K562 (cell line): Measurements from ENCODE around the gene RBM20. TPM values are rescaled to one million over a fixed set of nuclear protein-coding genes. Genes with fewer than 3 reads are reported as not detected.
A peak's percentile ranks its signal among the peaks of the same experiment; 100 is the strongest.

Experiments used
- BRCA1 ChIP-seq, 2 experiments: fragments of 450-650 bp in 1 of 2; sonication (generic) in 1 of 2; formaldehyde crosslinking in 1 of 2; IDR thresholded peaks; 2 replicates each; pipeline versions ENCODE4 v1.5.0 to v1.6.1; 2017 to 2020; ENCODE audit warnings: mild to moderate bottlenecking in 1 of 2, missing genetic modification reagents in 1 of 2
- CGGBP1 ChIP-seq: fragments of 250-450 bp; sonication (Bioruptor Pico); IDR thresholded peaks from 2 replicates; pipeline ENCODE4 v1.9.0; 2021; ENCODE audit warnings: mild to moderate bottlenecking
- CXXC5 ChIP-seq: fragments of 250-450 bp; sonication (Bioruptor Pico); IDR thresholded peaks from 2 replicates; pipeline ENCODE4 v1.8.0; 2022; ENCODE audit warnings: inconsistent platforms, mild to moderate bottlenecking, moderate library complexity
- FOXJ2 ChIP-seq: fragments of 200-800 bp; sonication (Bioruptor generic); IDR thresholded peaks from 2 replicates; pipeline ENCODE4 v1.6.1; 2016; ENCODE audit warnings: missing genetic modification characterization, missing compliant biosample characterization
- GTF2B ChIP-seq: IDR thresholded peaks from 2 replicates; pipeline ENCODE4 v1.6.1; 2011; ENCODE audit not compliant: insufficient read length; ENCODE audit errors: extremely low read depth
- HES1 ChIP-seq: fragments of 450-650 bp; IDR thresholded peaks from 2 replicates; pipeline ENCODE4 v1.6.1; 2016; ENCODE audit warnings: low read depth, mild to moderate bottlenecking, moderate library complexity
- KDM5B ChIP-seq: fragments of 200-600 bp; sonication (generic); IDR thresholded peaks from 2 replicates; pipeline ENCODE4 v1.6.1; 2012; ENCODE audit warnings: low read depth, mild to moderate bottlenecking, moderate library complexity, low read length, control low read depth, inconsistent platforms; ENCODE audit not compliant: insufficient replicate concordance
- KLF6 ChIP-seq: fragments of 250-450 bp; sonication (Bioruptor Pico); IDR thresholded peaks from 2 replicates; pipeline ENCODE4 v1.4.0; 2020; ENCODE audit warnings: mild to moderate bottlenecking, moderate library complexity, borderline replicate concordance
- MAZ ChIP-seq, 2 experiments: fragments of 450-650 bp in 1 of 2; sonication (generic) in 1 of 2; formaldehyde crosslinking; IDR thresholded peaks in 1 of 2; conservative IDR thresholded peaks in 1 of 2; 2 replicates each; pipeline versions ENCODE4 v1.4.0 to v1.5.0; 2020; ENCODE audit warnings: mild to moderate bottlenecking in 1 of 2, missing genetic modification reagents in 1 of 2
- MYNN ChIP-seq, 2 experiments: sonication (generic); formaldehyde crosslinking in 1 of 2; IDR thresholded peaks; 2 replicates each; pipeline versions ENCODE4 v1.5.0 to v1.6.1; 2016 to 2020; ENCODE audit warnings: antibody characterized with exemption in 1 of 2, missing genetic modification reagents in 1 of 2
- NFE2 ChIP-seq: IDR thresholded peaks from 2 replicates; pipeline ENCODE4 v1.6.1; 2014; ENCODE audit warnings: antibody characterized with exemption, low read depth
- NR4A1 ChIP-seq, 2 experiments: fragments of 250-450 bp in 1 of 2; fragments of 450-650 bp in 1 of 2; sonication (Bioruptor Pico) in 1 of 2; IDR thresholded peaks; 2 replicates each; pipeline versions ENCODE4 v1.4.0 to v1.6.1; 2016 to 2020; ENCODE audit warnings: mild to moderate bottlenecking in 2 of 2, missing compliant biosample characterization in 1 of 2, missing genetic modification characterization in 1 of 2, moderate library complexity in 1 of 2
- PHF8 ChIP-seq: fragments of 200-600 bp; sonication (generic); IDR thresholded peaks from 2 replicates; pipeline ENCODE4 v1.6.1; 2012; ENCODE audit warnings: mixed run types, mild to moderate bottlenecking, inconsistent platforms, low read length, moderate library complexity, borderline replicate concordance
- POLR3G ChIP-seq: IDR thresholded peaks from 2 replicates; pipeline ENCODE4 v1.6.1; 2011; ENCODE audit not compliant: insufficient read length, insufficient replicate concordance; ENCODE audit errors: extremely low read depth
- PTTG1 ChIP-seq: fragments of 450-650 bp; IDR thresholded peaks from 2 replicates; pipeline ENCODE4 v1.6.1; 2016; ENCODE audit warnings: low read depth, mild to moderate bottlenecking, missing genetic modification characterization, missing compliant biosample characterization
- RUNX1 ChIP-seq: sonication (generic); IDR thresholded peaks from 2 replicates; pipeline ENCODE4 v1.6.1; 2016; ENCODE audit warnings: antibody characterized with exemption, low read depth
- STAG1 ChIP-seq: sonication (generic); formaldehyde crosslinking; IDR thresholded peaks from 2 replicates; pipeline ENCODE4 v1.5.0; 2020; ENCODE audit warnings: missing genetic modification reagents, borderline replicate concordance
- ZNF124 ChIP-seq: sonication (generic); formaldehyde crosslinking; IDR thresholded peaks from 2 replicates; pipeline ENCODE4 v1.8.1; 2022; ENCODE audit warnings: missing genetic modification reagents
- ZNF133 ChIP-seq: fragments of 250-450 bp; sonication (Bioruptor Pico); IDR thresholded peaks from 2 replicates; pipeline ENCODE4 v1.4.0; 2020; ENCODE audit warnings: mild to moderate bottlenecking
- ZNF354B ChIP-seq: fragments of 250-450 bp; sonication (Bioruptor Pico); IDR thresholded peaks from 2 replicates; pipeline ENCODE4 v1.4.0; 2020
- ZNF586 ChIP-seq: fragments of 450-650 bp; formaldehyde crosslinking; conservative IDR thresholded peaks from 2 replicates; pipeline ENCODE4 v1.4.0; 2020; ENCODE audit warnings: mild to moderate bottlenecking, moderate library complexity
- polyA plus RNA-seq, 8 experiments: library from polyadenylated mRNA; depleted of rRNA in 4 of 8; stranded (reverse) in 5 of 8; unstranded in 3 of 8; fragments of >200 nt; fragmentation: Nextera tagmentation in 2 of 8; fragmentation: Illumina TruSeq in 1 of 8; extraction: Ambion mirVana in 2 of 8; extraction: Trizol in 1 of 8; gene quantifications; 2 replicates each; pipeline versions ENCODE4 v1.2.1 to v1.2.3, GENCODE V29; 2011 to 2014; ENCODE audit warnings: inconsistent platforms in 1 of 8, missing spikeins in 1 of 8
- total RNA-seq, 7 experiments: library from RNA; depleted of rRNA in 6 of 7; stranded (reverse); fragments of >200 nt in 6 of 7; fragmentation: Illumina TruSeq in 2 of 7; extraction: Trizol in 2 of 7; gene quantifications; 2 replicates each; pipeline versions ENCODE4 v1.2.1 to v1.2.3, GENCODE V29; 2011 to 2021; ENCODE audit warnings: low replicate concordance in 1 of 7
- TF ChIP-seq, protein P1 (sequence below), 2 experiments: IDR thresholded peaks; 2 replicates each; pipeline ENCODE4 v1.6.1; 2012; ENCODE audit warnings: improper control_type of control experiment in 2 of 2, low read depth in 2 of 2, low read length in 2 of 2, borderline replicate concordance in 1 of 2
- TF ChIP-seq, protein P2 (sequence below): fragments of 250-450 bp; sonication (Bioruptor Pico); IDR thresholded peaks from 2 replicates; pipeline ENCODE4 v1.6.1; 2021; ENCODE audit warnings: mild to moderate bottlenecking

Gene RBM20
- total and polyA plus RNA-seq, 9 of the 15 experiments (the other 6 are each of a cell fraction or from before 2014, with no cell fraction given): 0.63 to 5.7 (median 3.2) TPM

- TF ChIP-seq ZNF133 (no peak), MAZ (CRISPR knock-in tag; conservative IDR thresholded peaks at IDR 0.05 in 1 of 2, IDR thresholded peaks at IDR 0.05 in 1 of 2) (0 out of 4 replicates have a peak, but pooled peaks of 1 of the 2 experiments have one; percentile 21), ZNF586 (no peak), KDM5B (peak; percentile 11), CXXC5 (CRISPR knock-in tag) (0 out of 2 replicates have a peak, but pooled peaks have one; percentile 20), STAG1 (CRISPR knock-in tag) (no peak), FOXJ2 (tag) (0 out of 2 replicates have a peak, but pooled peaks have one; percentile 2), PHF8 (no peak), CGGBP1 (CRISPR knock-in tag) (no peak), KLF6 (CRISPR knock-in tag) (no peak), MYNN (IDR thresholded peaks at IDR 0.05) (no peak), MYNN (CRISPR knock-in tag; IDR thresholded peaks at IDR 0.05) (no peak), POLR3G (no peak), PTTG1 (tag) (no peak), NFE2 (no peak), NR4A1 (CRISPR knock-in tag; IDR thresholded peaks at IDR 0.05) (no peak), NR4A1 (tag; IDR thresholded peaks at IDR 0.05) (0 out of 2 replicates have a peak, but pooled peaks have one; percentile 24), HES1 (no peak), BRCA1 (IDR thresholded peaks at IDR 0.05) (no peak), BRCA1 (CRISPR knock-in tag; IDR thresholded peaks at IDR 0.05) (no peak), GTF2B (no peak), ZNF354B (CRISPR knock-in tag) (no peak), ZNF124 (CRISPR knock-in tag) (no peak), RUNX1 (no peak)
- TF ChIP-seq, protein P1, sequence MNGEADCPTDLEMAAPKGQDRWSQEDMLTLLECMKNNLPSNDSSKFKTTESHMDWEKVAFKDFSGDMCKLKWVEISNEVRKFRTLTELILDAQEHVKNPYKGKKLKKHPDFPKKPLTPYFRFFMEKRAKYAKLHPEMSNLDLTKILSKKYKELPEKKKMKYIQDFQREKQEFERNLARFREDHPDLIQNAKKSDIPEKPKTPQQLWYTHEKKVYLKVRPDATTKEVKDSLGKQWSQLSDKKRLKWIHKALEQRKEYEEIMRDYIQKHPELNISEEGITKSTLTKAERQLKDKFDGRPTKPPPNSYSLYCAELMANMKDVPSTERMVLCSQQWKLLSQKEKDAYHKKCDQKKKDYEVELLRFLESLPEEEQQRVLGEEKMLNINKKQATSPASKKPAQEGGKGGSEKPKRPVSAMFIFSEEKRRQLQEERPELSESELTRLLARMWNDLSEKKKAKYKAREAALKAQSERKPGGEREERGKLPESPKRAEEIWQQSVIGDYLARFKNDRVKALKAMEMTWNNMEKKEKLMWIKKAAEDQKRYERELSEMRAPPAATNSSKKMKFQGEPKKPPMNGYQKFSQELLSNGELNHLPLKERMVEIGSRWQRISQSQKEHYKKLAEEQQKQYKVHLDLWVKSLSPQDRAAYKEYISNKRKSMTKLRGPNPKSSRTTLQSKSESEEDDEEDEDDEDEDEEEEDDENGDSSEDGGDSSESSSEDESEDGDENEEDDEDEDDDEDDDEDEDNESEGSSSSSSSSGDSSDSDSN (IDR thresholded peaks at IDR 0.05; ENCODE audit: borderline replicate concordance in 1 of 2, low read depth in 2 of 2, low read length in 2 of 2): 0 out of 4 replicates have a peak, but pooled peaks of 1 of the 2 experiments have one; percentile 24
- TF ChIP-seq, protein P2, sequence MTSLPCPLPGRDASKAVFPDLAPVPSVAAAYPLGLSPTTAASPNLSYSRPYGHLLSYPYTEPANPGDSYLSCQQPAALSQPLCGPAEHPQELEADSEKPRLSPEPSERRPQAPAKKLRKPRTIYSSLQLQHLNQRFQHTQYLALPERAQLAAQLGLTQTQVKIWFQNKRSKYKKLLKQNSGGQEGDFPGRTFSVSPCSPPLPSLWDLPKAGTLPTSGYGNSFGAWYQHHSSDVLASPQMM (CRISPR knock-in tag): no peak
Measured at GRCh38 chr10:110773693-110774068, 129.5 kb downstream of the RBM20 start (continued).
